Nephron progenitor cell (in vitro differentiated cells): ENCODE measurements around the gene P2RY12.

Experiments used
- DNase-seq: peaks from one replicate; pipeline ENCODE4 v3.0.0; 2021
- H3K27ac Mint-ChIP-seq: 2 replicates; pipeline ENCODE4 v1.8.0; 2021; ENCODE audit warnings: mild to moderate bottlenecking, moderate library complexity, mixed read lengths
- H3K27me3 Mint-ChIP-seq: 2 replicates; pipeline ENCODE4 v1.8.0; 2021; ENCODE audit warnings: mild to moderate bottlenecking, low read depth, mixed read lengths; ENCODE audit not compliant: poor library complexity
- H3K36me3 Mint-ChIP-seq: 2 replicates; pipeline ENCODE4 v1.8.0; 2021; ENCODE audit warnings: low read depth, mixed read lengths
- H3K4me1 Mint-ChIP-seq: 2 replicates; pipeline ENCODE4 v1.8.0; 2021; ENCODE audit warnings: mixed read lengths
- H3K4me3 Mint-ChIP-seq: 2 replicates; pipeline ENCODE4 v1.8.0; 2021; ENCODE audit warnings: mild to moderate bottlenecking, moderate library complexity, mixed read lengths
- H3K9me3 Mint-ChIP-seq: 2 replicates; pipeline ENCODE4 v1.8.0; 2021; ENCODE audit warnings: mild to moderate bottlenecking, moderate library complexity, mixed read lengths
- TF ChIP-seq, protein P1 (sequence below): fragments of 200-600 bp; sonication (generic); IDR thresholded peaks from 2 replicates; pipeline ENCODE4 v1.5.0; 2021; ENCODE audit warnings: antibody characterized with exemption

The P2RY12 gene

DNA sequence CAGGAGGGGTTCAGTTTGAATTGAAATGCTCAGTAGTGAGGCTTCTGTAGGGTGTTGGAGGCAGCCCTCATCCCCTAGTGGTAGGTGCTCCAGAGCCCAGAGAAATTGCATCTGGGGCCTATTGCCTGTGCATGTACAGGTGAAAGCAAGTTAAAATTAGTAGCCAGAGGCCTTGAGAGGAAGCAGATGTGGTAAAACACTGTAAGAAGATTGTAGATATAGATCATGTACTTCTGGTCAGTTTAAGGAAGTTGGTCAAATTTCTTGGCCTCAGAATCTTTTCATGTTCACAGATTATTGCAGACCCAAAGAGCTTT lies 41.7 kb upstream of the P2RY12 start:
- TF ChIP-seq, protein P1, sequence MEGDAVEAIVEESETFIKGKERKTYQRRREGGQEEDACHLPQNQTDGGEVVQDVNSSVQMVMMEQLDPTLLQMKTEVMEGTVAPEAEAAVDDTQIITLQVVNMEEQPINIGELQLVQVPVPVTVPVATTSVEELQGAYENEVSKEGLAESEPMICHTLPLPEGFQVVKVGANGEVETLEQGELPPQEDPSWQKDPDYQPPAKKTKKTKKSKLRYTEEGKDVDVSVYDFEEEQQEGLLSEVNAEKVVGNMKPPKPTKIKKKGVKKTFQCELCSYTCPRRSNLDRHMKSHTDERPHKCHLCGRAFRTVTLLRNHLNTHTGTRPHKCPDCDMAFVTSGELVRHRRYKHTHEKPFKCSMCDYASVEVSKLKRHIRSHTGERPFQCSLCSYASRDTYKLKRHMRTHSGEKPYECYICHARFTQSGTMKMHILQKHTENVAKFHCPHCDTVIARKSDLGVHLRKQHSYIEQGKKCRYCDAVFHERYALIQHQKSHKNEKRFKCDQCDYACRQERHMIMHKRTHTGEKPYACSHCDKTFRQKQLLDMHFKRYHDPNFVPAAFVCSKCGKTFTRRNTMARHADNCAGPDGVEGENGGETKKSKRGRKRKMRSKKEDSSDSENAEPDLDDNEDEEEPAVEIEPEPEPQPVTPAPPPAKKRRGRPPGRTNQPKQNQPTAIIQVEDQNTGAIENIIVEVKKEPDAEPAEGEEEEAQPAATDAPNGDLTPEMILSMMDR, result no peak
- peaks cover 43% of the 10 kb centered on the region for H3K36me3 Mint-ChIP-seq
- H3K27ac Mint-ChIP-seq, result no peak overlapping the region
- H3K4me3 Mint-ChIP-seq, result no peak overlapping the region
- DNase-seq, result no peak
- H3K9me3 Mint-ChIP-seq, result peaks cover 16% of the 10 kb centered on the region
- peaks cover 6% of the 10 kb centered on the region for H3K4me1 Mint-ChIP-seq
- H3K27me3 Mint-ChIP-seq, result no peaks in the 10 kb centered on the region

DNA sequence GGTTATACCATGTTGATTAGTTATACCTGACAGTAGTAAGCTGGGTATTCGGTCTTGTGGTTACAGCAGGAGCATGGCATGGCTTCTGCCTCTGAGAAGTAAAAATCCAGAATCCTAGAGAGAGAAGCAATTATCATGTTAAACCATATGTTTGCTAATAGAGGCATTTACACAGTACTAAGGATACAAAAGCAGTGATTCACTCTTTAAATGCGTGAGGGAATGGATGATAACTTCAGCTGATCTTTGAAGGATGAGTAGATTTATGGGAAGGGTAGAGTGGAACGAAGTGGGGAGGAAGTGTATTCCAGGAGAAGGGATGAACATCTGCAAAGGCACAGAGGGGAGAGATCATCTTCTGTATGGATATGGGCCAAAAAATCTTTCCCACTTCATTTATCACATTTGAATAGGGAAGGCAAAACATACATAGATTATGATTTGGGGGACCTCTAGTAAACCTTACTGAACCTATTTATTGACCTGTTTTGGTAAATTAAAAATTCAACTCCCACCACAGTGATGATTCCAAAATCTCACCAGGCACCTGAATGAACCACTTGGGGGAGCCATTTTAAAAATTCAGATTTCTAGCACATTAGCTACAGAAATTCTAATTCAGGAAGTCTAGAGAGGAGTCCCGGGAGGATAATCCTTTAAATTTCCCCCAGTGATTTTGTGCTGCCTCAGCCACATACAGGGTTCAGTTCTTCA lies 41.2 kb upstream of the P2RY12 start:
- Mint-ChIP-seq H3K27ac (peak overlapping the region; percentile 49), H3K4me3 (no peak overlapping the region), H3K9me3 (peaks cover 12% of the 10 kb centered on the region), H3K27me3 (no peaks in the 10 kb centered on the region), H3K4me1 (peaks cover 3% of the 10 kb centered on the region), H3K36me3 (peaks cover 41% of the 10 kb centered on the region)
- TF ChIP-seq, protein P1, result no peak
- no peak for DNase-seq

DNA sequence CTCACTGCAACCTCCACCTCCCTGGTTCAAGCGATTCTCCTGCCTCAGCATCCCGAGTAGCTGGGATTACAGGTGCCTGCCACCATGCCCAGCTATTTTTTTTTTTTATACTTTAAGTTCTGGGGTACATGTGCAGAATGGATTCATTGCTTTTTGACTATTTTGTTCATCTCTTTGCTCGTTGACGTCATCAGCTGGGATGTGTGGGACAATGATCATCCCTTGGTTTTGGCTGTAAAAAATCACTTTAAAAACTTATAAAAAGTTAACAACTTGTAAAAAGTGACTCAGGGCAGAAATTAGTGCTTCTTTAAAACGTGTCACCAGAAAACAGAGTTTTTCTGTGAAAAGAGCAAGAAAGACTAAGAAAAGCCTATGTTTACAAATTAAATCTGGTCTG lies 38.5 kb upstream of the P2RY12 start:
- H3K4me1 Mint-ChIP-seq, result no peaks in the 10 kb centered on the region
- no peaks in the 10 kb centered on the region for H3K27me3 Mint-ChIP-seq
- no peaks in the 10 kb centered on the region for H3K9me3 Mint-ChIP-seq
- H3K4me3 Mint-ChIP-seq, result no peak overlapping the region
- TF ChIP-seq, protein P1, result no peak
- DNase-seq, result no peak
- no peak overlapping the region for H3K27ac Mint-ChIP-seq
- H3K36me3 Mint-ChIP-seq, result peaks cover 42% of the 10 kb centered on the region

DNA sequence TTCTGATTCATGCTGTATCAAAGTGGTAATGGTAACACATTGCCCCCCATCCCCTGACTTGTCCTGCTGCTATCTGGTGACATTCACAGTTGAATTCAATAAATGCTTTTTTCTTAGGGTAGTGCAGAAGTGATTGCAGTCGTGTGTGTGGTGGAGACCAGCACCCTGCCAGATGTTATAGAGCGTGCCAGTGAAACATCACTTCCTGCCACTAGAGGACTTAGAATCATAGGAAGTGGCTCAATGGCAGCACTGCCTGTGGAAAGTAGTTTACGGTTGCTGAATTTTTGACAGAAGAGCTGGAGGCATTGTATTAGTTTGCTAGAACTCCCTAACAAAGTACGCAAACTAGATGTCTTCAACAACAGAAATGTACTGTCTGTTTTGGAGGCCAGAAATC lies 37.4 kb upstream of the P2RY12 start:
- TF ChIP-seq, protein P1, result no peak
- Mint-ChIP-seq H3K4me1 (no peaks in the 10 kb centered on the region), H3K4me3 (no peak overlapping the region), H3K36me3 (peaks cover 53% of the 10 kb centered on the region), H3K9me3 (no peaks in the 10 kb centered on the region), H3K27ac (no peak overlapping the region), H3K27me3 (no peaks in the 10 kb centered on the region)
- DNase-seq, result no peak

DNA sequence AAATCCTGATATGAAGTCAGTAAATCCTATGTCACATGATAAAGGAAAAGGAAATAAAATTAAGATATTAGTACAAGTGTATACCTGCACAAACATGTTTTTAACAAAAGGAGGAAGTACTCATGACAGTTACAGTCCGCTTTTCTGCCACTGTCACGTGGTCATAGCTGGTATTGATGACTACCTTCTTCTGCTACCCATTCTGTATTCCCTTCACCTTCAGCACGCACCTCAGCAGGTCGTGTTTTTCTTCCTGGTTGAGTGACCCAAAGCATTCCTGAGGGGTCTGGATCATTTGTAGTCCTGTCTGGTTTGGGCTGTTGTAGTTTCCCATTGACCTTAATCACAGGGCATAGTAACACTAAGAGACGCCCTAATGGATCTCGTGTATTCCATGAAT lies 35.3 kb upstream of the P2RY12 start:
- Mint-ChIP-seq H3K27me3 (no peaks in the 10 kb centered on the region), H3K9me3 (no peaks in the 10 kb centered on the region), H3K4me1 (no peaks in the 10 kb centered on the region), H3K27ac (no peak overlapping the region), H3K36me3 (peaks cover 66% of the 10 kb centered on the region), H3K4me3 (no peak overlapping the region)
- TF ChIP-seq, protein P1, result no peak
- no peak for DNase-seq

DNA sequence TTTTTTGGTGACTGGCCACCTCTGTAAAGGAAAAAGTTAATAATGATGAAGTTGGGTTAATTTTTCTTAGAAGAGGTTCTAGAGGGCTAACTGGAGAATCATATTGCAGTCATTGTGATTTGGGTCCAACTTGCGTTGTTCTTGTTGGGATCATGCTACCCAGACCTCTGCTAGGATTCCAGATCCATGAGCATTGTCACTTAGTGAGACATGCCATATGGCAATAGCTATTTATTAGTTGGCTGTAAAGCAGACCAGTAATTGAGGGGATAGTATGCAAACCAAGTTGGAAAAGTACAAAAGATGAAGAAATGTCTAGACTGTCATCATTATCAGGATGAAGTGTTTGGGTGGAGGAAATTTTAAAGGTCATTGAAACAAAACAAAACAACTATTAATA lies 30.7 kb upstream of the P2RY12 start:
- Mint-ChIP-seq H3K36me3 (peaks cover 72% of the 10 kb centered on the region), H3K9me3 (no peaks in the 10 kb centered on the region), H3K27ac (no peak overlapping the region), H3K4me3 (no peak overlapping the region), H3K27me3 (no peaks in the 10 kb centered on the region), H3K4me1 (no peaks in the 10 kb centered on the region)
- DNase-seq, result no peak
- TF ChIP-seq, protein P1, result no peak
